Middle frontal gyrus (tissue), 1 donor: ENCODE measurements around the gene PNPLA7.

Source experiments
- DNase-seq: peaks from one replicate; pipeline ENCODE4 v3.0.0-alpha.2; 2015; ENCODE audit warnings: low spot score; ENCODE audit errors: extremely low spot score

Gene PNPLA7

GRCh38 chr9:137497921-137498719 is 52.1 kb downstream of the PNPLA7 start:
- no peak for DNase-seq

DNA sequence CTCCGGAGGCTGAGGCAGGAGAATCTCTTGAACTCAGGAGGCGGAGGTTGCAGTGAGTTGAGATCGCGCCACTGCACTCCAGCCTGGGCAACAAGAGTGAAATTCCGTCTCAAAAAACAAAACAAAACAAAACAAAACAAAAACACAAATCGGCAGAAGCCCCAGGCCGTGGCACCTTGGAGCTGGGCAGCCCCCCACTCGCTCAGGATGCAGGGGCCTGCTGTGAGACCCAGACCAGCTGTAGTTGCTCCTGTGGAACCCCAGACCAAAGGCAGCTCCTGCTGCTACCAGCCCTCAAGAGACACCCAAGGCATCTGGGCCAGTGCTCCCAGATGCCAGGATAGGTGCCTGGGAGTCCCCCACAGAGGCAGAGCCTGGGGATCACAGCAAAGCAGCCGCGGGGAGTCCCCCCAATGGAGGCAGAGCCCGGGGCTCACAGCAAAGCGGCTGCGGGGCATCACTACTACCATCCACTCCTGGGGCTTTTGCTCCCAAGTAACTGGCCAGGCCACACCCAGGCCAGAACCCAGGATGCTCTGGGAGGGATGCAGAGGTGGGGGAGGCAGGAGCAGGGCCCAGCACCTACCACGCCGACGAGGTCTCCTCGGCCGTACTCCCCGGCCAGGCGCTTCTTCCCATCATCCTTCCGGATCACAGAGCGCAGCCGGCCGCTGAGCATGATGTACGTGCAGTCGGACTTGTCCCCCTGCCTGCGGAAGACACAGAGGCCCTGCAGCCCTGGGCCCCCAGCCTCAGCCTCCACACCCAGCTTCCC is 53.4 kb downstream of the PNPLA7 start:
- no peak for DNase-seq

- no peak for DNase-seq
Observed at GRCh38 chr9:137494550-137495351, 55.5 kb downstream of the PNPLA7 start.

DNA sequence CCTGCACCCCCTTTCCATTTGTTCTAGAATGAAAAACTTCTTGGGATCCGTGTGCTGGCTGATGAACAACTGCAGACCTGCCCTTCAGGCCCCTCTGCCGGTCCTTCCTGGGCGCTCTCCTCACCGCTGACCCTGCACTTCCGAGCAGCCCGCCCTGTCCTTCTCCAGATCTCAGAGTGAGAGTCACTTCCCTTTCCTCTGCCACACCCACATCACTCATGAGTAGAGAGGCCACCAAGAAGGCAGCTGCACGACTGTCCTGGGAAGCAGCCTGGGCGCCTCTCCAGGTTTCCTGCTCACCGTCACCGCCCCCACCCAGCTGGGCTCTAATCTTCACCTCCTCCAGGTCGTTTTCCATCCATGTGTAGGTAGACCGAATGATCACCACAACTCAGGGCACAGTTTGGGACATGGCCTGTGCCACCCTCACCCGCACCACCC is 56.1 kb downstream of the PNPLA7 start:
- DNase-seq: no peak

GRCh38 chr9:137493364-137494103 is 56.7 kb downstream of the PNPLA7 start:
- no peak for DNase-seq

- DNase-seq: no peak
Observed at GRCh38 chr9:137492464-137493363, 57.5 kb downstream of the PNPLA7 start.

GRCh38 chr9:137491735-137492432 is 58.3 kb downstream of the PNPLA7 start:
- DNase-seq: no peak

- DNase-seq: no peak
Observed at GRCh38 chr9:137490532-137491186, 59.5 kb downstream of the PNPLA7 start.

- no peak for DNase-seq
Observed at GRCh38 chr9:137488906-137489305, 61.3 kb downstream of the PNPLA7 start.

DNA sequence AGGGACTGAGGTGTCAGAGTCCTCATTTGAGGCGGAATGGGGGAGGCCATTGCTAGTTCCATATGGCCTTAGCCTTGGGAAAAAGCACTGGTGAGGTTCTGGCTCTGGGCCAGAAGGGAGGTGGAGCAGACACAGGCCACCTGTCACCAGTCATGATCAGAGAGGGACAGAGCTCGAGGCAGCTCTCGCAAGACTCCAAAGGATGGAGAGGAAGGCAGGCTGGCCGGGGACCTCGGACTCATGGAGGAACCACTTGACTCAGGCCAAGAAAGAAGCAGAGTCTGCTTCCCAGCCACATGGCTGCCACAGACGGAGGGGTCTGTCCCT is 61.9 kb downstream of the PNPLA7 start:
- DNase-seq: no peak

- no peak for DNase-seq
Observed at GRCh38 chr9:137487454-137488326, 62.5 kb downstream of the PNPLA7 start.

GRCh38 chr9:137486545-137487453 is 63.4 kb downstream of the PNPLA7 start:
- DNase-seq: no peak

- no peak for DNase-seq
Observed at GRCh38 chr9:137486141-137486490, 64.1 kb downstream of the PNPLA7 start.

DNA sequence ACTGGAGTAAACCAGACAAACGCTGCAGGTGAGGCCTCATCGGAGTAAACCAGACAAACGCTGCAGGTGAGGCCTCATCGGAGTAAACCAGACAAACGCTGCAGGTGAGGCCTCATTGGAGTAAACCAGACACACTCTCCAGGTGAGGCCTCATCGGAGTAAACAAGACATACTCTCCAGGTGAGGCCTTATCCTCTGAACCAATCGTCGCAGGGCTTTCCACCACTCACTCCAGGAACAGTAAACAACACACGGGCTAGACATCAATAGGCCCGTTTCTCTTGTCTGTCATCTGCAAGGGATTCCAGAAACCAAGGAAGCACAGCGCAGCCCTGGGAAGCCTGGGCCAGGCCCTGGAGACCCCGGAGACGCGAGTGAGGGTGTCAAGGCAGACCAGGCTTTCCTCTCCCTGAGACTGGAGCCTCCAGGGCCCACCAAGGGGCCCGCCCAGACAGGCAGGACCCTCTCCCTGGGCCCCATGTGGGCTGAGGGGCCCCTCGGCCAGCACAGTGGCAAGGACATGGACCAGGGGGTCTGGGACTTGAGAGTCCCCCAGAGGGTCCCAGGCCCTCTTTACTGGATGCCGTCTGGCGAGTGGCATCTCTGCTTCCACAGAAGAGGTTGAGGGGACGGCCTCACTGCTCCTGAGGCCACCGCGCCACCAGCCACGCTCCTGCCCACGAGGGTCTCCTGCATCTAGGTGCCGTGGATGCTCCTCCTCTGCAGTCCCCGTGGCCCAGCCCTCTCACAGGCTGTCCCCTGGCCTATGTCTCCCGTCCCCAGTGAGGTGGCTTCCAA is 64.7 kb downstream of the PNPLA7 start:
- no peak for DNase-seq

DNA sequence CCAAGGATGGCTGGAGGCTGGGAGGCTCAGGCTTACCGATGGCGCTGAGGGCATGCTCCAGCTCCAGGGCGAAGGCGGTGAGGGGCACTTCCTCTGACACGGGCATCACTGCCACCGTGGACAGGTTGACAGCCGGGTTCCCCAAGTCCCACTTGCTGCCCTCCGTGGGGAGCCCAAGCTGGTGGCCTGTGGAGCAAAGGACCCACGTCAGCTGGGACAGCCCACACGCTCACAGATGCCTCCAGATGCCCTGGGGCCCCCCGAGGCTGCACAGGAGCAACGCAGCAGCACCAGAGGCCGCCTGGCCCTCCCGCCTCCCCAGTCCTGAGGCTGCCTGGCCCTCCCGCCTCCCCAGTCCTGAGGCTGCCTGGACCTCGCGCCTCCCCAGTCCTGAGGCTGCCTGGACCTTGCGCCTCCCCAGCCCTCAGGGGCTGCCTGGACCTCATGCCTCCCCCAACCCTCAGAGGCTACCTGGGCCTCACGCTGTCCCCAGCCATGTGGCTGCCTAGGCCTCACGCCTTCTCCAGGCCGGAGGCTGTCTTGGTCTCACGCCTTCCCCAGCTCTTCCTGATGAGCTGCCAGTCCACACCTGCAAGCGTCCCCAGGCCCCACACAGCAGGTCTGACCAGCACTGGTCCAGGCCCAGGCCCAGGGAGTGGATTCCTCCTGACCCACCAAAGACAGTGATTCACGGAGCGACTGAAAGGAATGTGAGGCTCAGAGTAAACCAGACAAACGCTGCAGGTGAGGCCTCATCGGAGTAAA is 65.5 kb downstream of the PNPLA7 start:
- no peak for DNase-seq
